Thyroid gland (tissue), 4 donors: ENCODE measurements around the gene TBX18.

Experiments used
- CTCF ChIP-seq, 6 experiments: fragments of 200-600 bp in 3 of 6; fragments of 450-650 bp in 3 of 6; sonication (generic) in 3 of 6; IDR thresholded peaks; one replicate each; pipeline ENCODE4 v1.5.1; 2016 to 2019; ENCODE audit warnings: antibody characterized with exemption in 6 of 6, mild to moderate bottlenecking in 2 of 6, inconsistent platforms in 1 of 6, moderate library complexity in 1 of 6
- POLR2A ChIP-seq, 2 donors: fragments of 450-650 bp; IDR thresholded peaks; one replicate each; pipeline ENCODE4 v1.6.1; 2017; ENCODE audit warnings: antibody characterized with exemption in 2 of 2, mild to moderate bottlenecking in 2 of 2, moderate library complexity in 1 of 2

- TF ChIP-seq CTCF (IDR thresholded peaks at IDR 0.05): no peak
- TF ChIP-seq POLR2A (IDR thresholded peaks at IDR 0.05): no peak
Observed at GRCh38 chr6:84771756-84772356, 7.5 kb upstream of the TBX18 start.
